GM12878 (cell line): ENCODE measurements around the gene SSH3. TPM values are rescaled to one million over a fixed set of nuclear protein-coding genes. Genes with fewer than 3 reads are reported as not detected.

Experiments
- JUND ChIP-seq: IDR thresholded peaks from 2 replicates; pipeline ENCODE4 v1.6.1; 2012; ENCODE audit warnings: low read depth, mild to moderate bottlenecking, low read length, improper control_type of control experiment, moderate library complexity
- MYC ChIP-seq: IDR thresholded peaks from 2 replicates; pipeline ENCODE4 v1.6.1; 2011; ENCODE audit warnings: mild to moderate bottlenecking, low read length, moderate library complexity, inconsistent platforms; ENCODE audit not compliant: insufficient read depth, insufficient replicate concordance, insufficient read length, severe bottlenecking
- NRF1 ChIP-seq: conservative IDR thresholded peaks from 2 replicates; pipeline ENCODE4 v1.6.1; 2011; ENCODE audit warnings: mild to moderate bottlenecking, low read depth, low read length, improper control_type of control experiment
- RB1 ChIP-seq: fragments of 450-650 bp; formaldehyde crosslinking; IDR thresholded peaks from 2 replicates; pipeline ENCODE4 v1.6.1; 2017; ENCODE audit warnings: mild to moderate bottlenecking, borderline replicate concordance
- STAT3 ChIP-seq: IDR thresholded peaks from 2 replicates; pipeline ENCODE4 v1.6.1; 2011; ENCODE audit warnings: low read depth, low read length, improper control_type of control experiment
- polyA plus RNA-seq, 11 experiments: library from polyadenylated mRNA; depleted of rRNA in 4 of 11; unstranded in 6 of 11; stranded (reverse) in 5 of 11; fragments of >200 nt; fragmentation: Nextera tagmentation in 4 of 11; fragmentation: Illumina TruSeq in 1 of 11; extraction: Ambion mirVana in 4 of 11; extraction: Trizol in 1 of 11; gene quantifications; 1 replicate in 1 of 11; 2 replicates in 10 of 11; pipeline versions ENCODE4 v1.2.1 to v1.2.3, GENCODE V29; 2011 to 2016; ENCODE audit warnings: inconsistent platforms in 2 of 11, missing spikeins in 2 of 11, low read depth in 1 of 11
- total RNA-seq, 4 experiments: library from RNA; depleted of rRNA in 3 of 4; stranded (reverse); fragments of >200 nt in 3 of 4; fragmentation: Illumina TruSeq in 1 of 4; extraction: Trizol in 1 of 4; gene quantifications; 2 replicates each; pipeline versions ENCODE4 v1.2.1 to v1.2.3, GENCODE V29; 2013 to 2021
- TF ChIP-seq, protein P1 (sequence below): fragments of 450-650 bp; formaldehyde crosslinking; IDR thresholded peaks from 2 replicates; pipeline ENCODE4 v1.4.0; 2020; ENCODE audit warnings: mild to moderate bottlenecking, moderate library complexity
- TF ChIP-seq, protein P2 (sequence below): fragments of 450-650 bp; IDR thresholded peaks from 2 replicates; pipeline ENCODE4 v1.6.1; 2018; ENCODE audit warnings: mild to moderate bottlenecking, low read depth, moderate library complexity; ENCODE audit not compliant: partially characterized antibody
- TF ChIP-seq, protein P3 (sequence below): fragments of 450-650 bp; IDR thresholded peaks from 2 replicates; pipeline ENCODE4 v1.6.1; 2017; ENCODE audit warnings: mild to moderate bottlenecking, moderate library complexity
- TF ChIP-seq, protein P4 (sequence below): fragments of 450-650 bp; IDR thresholded peaks from 2 replicates; pipeline ENCODE4 v1.6.1; 2014; ENCODE audit warnings: mild to moderate bottlenecking
- TF ChIP-seq, protein P5 (sequence below): fragments of 450-650 bp; conservative IDR thresholded peaks from 2 replicates; pipeline ENCODE4 v1.6.1; 2017; ENCODE audit warnings: mild to moderate bottlenecking, moderate library complexity
- TF ChIP-seq, protein P6 (sequence below): fragments of 450-650 bp; IDR thresholded peaks from 2 replicates; pipeline ENCODE4 v1.6.1; 2016; ENCODE audit warnings: mild to moderate bottlenecking

Gene SSH3
- total and polyA plus RNA-seq, 10 of the 15 experiments (the other 5 are each of a cell fraction or from before 2014, with no cell fraction given): 0.05 to 0.83 (median 0.28) TPM; not detected in 3

DNA sequence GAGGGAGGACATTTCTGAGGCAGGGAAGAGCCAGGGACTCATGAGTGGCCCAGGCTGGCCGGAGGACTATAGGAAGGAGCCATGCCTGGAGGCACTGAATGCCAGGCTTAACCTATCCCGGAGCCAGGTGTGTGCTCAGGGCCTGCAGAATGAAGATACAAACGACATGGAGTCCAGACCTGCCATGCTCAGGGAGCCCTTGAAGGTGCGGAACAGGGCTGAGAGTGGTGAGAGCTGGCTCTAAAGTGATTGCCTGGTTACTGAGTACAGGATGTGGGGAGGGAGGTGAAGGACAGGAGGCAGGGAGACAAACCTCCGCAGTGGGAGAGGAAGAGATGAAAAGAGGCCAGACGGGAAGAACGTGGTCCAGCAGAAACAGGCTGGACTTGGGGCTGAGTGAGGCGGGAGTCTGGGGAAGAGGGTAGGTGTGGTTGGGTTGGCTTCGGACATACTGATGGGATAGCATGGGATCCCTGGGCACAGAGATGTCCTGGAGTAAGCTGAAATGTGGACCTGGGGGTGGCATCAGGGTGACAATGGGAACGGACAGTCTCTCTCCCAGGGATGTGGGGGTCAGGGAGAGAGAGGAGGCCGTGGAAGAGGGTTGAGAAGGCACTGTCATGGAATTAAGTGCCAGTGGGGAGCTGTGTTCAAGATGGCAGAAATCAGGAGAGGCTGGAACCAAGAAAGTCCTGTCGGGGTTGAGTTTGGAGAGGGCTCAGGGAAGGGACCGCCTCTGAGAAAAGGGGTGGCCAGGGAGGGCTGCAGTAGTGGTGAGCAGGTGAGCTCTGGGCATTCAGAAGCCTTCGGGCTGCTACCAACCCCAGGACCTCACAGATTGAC lies 15.8 kb upstream of the SSH3 start (continued):
- TF ChIP-seq, protein P1, sequence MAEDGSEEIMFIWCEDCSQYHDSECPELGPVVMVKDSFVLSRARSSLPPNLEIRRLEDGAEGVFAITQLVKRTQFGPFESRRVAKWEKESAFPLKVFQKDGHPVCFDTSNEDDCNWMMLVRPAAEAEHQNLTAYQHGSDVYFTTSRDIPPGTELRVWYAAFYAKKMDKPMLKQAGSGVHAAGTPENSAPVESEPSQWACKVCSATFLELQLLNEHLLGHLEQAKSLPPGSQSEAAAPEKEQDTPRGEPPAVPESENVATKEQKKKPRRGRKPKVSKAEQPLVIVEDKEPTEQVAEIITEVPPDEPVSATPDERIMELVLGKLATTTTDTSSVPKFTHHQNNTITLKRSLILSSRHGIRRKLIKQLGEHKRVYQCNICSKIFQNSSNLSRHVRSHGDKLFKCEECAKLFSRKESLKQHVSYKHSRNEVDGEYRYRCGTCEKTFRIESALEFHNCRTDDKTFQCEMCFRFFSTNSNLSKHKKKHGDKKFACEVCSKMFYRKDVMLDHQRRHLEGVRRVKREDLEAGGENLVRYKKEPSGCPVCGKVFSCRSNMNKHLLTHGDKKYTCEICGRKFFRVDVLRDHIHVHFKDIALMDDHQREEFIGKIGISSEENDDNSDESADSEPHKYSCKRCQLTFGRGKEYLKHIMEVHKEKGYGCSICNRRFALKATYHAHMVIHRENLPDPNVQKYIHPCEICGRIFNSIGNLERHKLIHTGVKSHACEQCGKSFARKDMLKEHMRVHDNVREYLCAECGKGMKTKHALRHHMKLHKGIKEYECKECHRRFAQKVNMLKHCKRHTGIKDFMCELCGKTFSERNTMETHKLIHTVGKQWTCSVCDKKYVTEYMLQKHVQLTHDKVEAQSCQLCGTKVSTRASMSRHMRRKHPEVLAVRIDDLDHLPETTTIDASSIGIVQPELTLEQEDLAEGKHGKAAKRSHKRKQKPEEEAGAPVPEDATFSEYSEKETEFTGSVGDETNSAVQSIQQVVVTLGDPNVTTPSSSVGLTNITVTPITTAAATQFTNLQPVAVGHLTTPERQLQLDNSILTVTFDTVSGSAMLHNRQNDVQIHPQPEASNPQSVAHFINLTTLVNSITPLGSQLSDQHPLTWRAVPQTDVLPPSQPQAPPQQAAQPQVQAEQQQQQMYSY (CRISPR knock-in tag): no peak
- no peak for TF ChIP-seq NRF1
- TF ChIP-seq, protein P2, sequence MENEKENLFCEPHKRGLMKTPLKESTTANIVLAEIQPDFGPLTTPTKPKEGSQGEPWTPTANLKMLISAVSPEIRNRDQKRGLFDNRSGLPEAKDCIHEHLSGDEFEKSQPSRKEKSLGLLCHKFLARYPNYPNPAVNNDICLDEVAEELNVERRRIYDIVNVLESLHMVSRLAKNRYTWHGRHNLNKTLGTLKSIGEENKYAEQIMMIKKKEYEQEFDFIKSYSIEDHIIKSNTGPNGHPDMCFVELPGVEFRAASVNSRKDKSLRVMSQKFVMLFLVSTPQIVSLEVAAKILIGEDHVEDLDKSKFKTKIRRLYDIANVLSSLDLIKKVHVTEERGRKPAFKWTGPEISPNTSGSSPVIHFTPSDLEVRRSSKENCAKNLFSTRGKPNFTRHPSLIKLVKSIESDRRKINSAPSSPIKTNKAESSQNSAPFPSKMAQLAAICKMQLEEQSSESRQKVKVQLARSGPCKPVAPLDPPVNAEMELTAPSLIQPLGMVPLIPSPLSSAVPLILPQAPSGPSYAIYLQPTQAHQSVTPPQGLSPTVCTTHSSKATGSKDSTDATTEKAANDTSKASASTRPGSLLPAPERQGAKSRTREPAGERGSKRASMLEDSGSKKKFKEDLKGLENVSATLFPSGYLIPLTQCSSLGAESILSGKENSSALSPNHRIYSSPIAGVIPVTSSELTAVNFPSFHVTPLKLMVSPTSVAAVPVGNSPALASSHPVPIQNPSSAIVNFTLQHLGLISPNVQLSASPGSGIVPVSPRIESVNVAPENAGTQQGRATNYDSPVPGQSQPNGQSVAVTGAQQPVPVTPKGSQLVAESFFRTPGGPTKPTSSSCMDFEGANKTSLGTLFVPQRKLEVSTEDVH: no peak
- no peak for TF ChIP-seq JUND
- no peak for TF ChIP-seq MYC
- TF ChIP-seq, protein P3, sequence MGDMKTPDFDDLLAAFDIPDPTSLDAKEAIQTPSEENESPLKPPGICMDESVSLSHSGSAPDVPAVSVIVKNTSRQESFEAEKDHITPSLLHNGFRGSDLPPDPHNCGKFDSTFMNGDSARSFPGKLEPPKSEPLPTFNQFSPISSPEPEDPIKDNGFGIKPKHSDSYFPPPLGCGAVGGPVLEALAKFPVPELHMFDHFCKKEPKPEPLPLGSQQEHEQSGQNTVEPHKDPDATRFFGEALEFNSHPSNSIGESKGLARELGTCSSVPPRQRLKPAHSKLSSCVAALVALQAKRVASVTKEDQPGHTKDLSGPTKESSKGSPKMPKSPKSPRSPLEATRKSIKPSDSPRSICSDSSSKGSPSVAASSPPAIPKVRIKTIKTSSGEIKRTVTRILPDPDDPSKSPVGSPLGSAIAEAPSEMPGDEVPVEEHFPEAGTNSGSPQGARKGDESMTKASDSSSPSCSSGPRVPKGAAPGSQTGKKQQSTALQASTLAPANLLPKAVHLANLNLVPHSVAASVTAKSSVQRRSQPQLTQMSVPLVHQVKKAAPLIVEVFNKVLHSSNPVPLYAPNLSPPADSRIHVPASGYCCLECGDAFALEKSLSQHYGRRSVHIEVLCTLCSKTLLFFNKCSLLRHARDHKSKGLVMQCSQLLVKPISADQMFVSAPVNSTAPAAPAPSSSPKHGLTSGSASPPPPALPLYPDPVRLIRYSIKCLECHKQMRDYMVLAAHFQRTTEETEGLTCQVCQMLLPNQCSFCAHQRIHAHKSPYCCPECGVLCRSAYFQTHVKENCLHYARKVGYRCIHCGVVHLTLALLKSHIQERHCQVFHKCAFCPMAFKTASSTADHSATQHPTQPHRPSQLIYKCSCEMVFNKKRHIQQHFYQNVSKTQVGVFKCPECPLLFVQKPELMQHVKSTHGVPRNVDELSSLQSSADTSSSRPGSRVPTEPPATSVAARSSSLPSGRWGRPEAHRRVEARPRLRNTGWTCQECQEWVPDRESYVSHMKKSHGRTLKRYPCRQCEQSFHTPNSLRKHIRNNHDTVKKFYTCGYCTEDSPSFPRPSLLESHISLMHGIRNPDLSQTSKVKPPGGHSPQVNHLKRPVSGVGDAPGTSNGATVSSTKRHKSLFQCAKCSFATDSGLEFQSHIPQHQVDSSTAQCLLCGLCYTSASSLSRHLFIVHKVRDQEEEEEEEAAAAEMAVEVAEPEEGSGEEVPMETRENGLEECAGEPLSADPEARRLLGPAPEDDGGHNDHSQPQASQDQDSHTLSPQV: no peak
- TF ChIP-seq, protein P4, sequence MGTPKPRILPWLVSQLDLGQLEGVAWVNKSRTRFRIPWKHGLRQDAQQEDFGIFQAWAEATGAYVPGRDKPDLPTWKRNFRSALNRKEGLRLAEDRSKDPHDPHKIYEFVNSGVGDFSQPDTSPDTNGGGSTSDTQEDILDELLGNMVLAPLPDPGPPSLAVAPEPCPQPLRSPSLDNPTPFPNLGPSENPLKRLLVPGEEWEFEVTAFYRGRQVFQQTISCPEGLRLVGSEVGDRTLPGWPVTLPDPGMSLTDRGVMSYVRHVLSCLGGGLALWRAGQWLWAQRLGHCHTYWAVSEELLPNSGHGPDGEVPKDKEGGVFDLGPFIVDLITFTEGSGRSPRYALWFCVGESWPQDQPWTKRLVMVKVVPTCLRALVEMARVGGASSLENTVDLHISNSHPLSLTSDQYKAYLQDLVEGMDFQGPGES: no peak
- TF ChIP-seq RB1: no peak
- TF ChIP-seq, protein P5, sequence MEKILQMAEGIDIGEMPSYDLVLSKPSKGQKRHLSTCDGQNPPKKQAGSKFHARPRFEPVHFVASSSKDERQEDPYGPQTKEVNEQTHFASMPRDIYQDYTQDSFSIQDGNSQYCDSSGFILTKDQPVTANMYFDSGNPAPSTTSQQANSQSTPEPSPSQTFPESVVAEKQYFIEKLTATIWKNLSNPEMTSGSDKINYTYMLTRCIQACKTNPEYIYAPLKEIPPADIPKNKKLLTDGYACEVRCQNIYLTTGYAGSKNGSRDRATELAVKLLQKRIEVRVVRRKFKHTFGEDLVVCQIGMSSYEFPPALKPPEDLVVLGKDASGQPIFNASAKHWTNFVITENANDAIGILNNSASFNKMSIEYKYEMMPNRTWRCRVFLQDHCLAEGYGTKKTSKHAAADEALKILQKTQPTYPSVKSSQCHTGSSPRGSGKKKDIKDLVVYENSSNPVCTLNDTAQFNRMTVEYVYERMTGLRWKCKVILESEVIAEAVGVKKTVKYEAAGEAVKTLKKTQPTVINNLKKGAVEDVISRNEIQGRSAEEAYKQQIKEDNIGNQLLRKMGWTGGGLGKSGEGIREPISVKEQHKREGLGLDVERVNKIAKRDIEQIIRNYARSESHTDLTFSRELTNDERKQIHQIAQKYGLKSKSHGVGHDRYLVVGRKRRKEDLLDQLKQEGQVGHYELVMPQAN: no peak
- TF ChIP-seq, protein P6, sequence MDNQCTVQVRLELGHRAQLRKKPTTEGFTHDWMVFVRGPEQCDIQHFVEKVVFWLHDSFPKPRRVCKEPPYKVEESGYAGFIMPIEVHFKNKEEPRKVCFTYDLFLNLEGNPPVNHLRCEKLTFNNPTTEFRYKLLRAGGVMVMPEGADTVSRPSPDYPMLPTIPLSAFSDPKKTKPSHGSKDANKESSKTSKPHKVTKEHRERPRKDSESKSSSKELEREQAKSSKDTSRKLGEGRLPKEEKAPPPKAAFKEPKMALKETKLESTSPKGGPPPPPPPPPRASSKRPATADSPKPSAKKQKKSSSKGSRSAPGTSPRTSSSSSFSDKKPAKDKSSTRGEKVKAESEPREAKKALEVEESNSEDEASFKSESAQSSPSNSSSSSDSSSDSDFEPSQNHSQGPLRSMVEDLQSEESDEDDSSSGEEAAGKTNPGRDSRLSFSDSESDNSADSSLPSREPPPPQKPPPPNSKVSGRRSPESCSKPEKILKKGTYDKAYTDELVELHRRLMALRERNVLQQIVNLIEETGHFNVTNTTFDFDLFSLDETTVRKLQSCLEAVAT: 0 out of 2 replicates have a peak, but pooled peaks have one; percentile 44
- no peak for TF ChIP-seq STAT3
